HCT116 (cell line): ENCODE measurements around the gene PWWP2B.

Experiments
- CBX3 ChIP-seq: IDR thresholded peaks from 2 replicates; pipeline ENCODE4 v1.6.1; 2012; ENCODE audit warnings: low read depth
- CEBPB ChIP-seq: IDR thresholded peaks from 2 replicates; pipeline ENCODE4 v1.6.1; 2012; ENCODE audit warnings: low read depth
- CTCF ChIP-seq, 3 experiments: fragments of 200-600 bp in 1 of 3; sonication (generic) in 1 of 3; IDR thresholded peaks in 2 of 3; conservative IDR thresholded peaks in 1 of 3; 2 replicates each; pipeline ENCODE4 v1.5.1; 2012 to 2017; ENCODE audit warnings: low read depth in 2 of 3, low read length in 2 of 3, antibody characterized with exemption in 1 of 3, borderline replicate concordance in 1 of 3, control low read depth in 1 of 3, mild to moderate bottlenecking in 1 of 3, mixed read lengths in 1 of 3, mixed run types in 1 of 3, moderate library complexity in 1 of 3; ENCODE audit not compliant: insufficient read depth in 1 of 3
- ELF1 ChIP-seq: IDR thresholded peaks from 2 replicates; pipeline ENCODE4 v1.6.1; 2012; ENCODE audit warnings: low read depth, borderline replicate concordance
- EZH2 ChIP-seq: fragments of 200-600 bp; sonication (generic); IDR thresholded peaks from 2 replicates; pipeline ENCODE4 v1.6.1; 2017; ENCODE audit warnings: antibody characterized with exemption, mixed run types
- EZH2phosphoT487 ChIP-seq: fragments of 200-600 bp; IDR thresholded peaks from 2 replicates; pipeline ENCODE4 v1.6.1; 2018; ENCODE audit warnings: antibody characterized with exemption, borderline replicate concordance
- POLR2A ChIP-seq: IDR thresholded peaks from 2 replicates; pipeline ENCODE4 v1.7.0; 2011; ENCODE audit warnings: borderline replicate concordance; ENCODE audit not compliant: insufficient read depth, insufficient read length; ENCODE audit errors: extremely low read depth
- POLR2AphosphoS5 ChIP-seq: IDR thresholded peaks from 2 replicates; pipeline ENCODE4 v1.6.1; 2011; ENCODE audit warnings: mild to moderate bottlenecking, low read depth, low read length, moderate library complexity
- SIN3A ChIP-seq: IDR thresholded peaks from 2 replicates; pipeline ENCODE4 v1.6.1; 2012; ENCODE audit warnings: low read depth
- TF ChIP-seq, protein P1 (sequence below): IDR thresholded peaks from 2 replicates; pipeline ENCODE4 v1.6.1; 2011; ENCODE audit warnings: mild to moderate bottlenecking, low read length, moderate library complexity; ENCODE audit not compliant: insufficient replicate concordance; ENCODE audit errors: extremely low read depth

- TF ChIP-seq CTCF (IDR thresholded peaks at IDR 0.05 in 2 of 3, conservative IDR thresholded peaks at IDR 0.05 in 1 of 3; ENCODE audit: borderline replicate concordance in 1 of 3, insufficient read depth in 1 of 3, low read depth in 2 of 3, low read length in 2 of 3) (no peak), CEBPB (no peak), POLR2A (no peak), EZH2phosphoT487 (no peak), EZH2 (no peak), POLR2AphosphoS5 (no peak), SIN3A (no peak), ELF1 (no peak), CBX3 (no peak)
- TF ChIP-seq, protein P1, sequence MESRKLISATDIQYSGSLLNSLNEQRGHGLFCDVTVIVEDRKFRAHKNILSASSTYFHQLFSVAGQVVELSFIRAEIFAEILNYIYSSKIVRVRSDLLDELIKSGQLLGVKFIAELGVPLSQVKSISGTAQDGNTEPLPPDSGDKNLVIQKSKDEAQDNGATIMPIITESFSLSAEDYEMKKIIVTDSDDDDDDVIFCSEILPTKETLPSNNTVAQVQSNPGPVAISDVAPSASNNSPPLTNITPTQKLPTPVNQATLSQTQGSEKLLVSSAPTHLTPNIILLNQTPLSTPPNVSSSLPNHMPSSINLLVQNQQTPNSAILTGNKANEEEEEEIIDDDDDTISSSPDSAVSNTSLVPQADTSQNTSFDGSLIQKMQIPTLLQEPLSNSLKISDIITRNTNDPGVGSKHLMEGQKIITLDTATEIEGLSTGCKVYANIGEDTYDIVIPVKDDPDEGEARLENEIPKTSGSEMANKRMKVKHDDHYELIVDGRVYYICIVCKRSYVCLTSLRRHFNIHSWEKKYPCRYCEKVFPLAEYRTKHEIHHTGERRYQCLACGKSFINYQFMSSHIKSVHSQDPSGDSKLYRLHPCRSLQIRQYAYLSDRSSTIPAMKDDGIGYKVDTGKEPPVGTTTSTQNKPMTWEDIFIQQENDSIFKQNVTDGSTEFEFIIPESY, result no peak
These were observed 1.9 kb upstream of the PWWP2B start for GRCh38 chr10:132394936-132395703.
